NCI-H1694 treated with DMSO at 0.1 percent for 48 hours (cell line): ENCODE data around the gene SLC17A4.

Experiments
- DNase-seq: peaks from one replicate; lab custom pipeline; 2025; lab: John Stamatoyannopoulos, UW

SLC17A4 gene

GRCh38 chr6:25821341-25821740 is 66.8 kb downstream of the SLC17A4 start:
- DNase-seq, result no peak

- no peak for DNase-seq
Measured at GRCh38 chr6:25829375-25829774, 74.8 kb downstream of the SLC17A4 start.

GRCh38 chr6:25830458-25830857 is 75.9 kb downstream of the SLC17A4 start:
- DNase-seq, result no peak
